ENCODE measurements around the gene PHOSPHO1.

GRCh38 chr17:49266233-49266632, 35.6 kb upstream of the PHOSPHO1 start:
- no peak for TF ChIP-seq POLR2A (IDR thresholded peaks at IDR 0.05; ENCODE audit: low read depth, low read length)
- TF ChIP-seq POLR2AphosphoS5 (IDR thresholded peaks at IDR 0.05; ENCODE audit: low read depth, low read length) = no peak
